ENCODE results near the gene PEPD. TPM values are rescaled to one million over a fixed set of nuclear protein-coding genes. Genes with fewer than 3 reads are reported as not detected.

PEPD gene
- total RNA-seq, 2 donors from 2014 or later, result 52.2 to 67.9 TPM

GRCh38 chr19:33449799-33450198, 71.8 kb downstream of the PEPD start:
- Histone ChIP-seq H3K9me3 (ENCODE audit: control insufficient read depth, low read length) (peaks cover 5% of the 10 kb centered on the region), H3K27me3 (ENCODE audit: control insufficient read depth, insufficient read depth, low read length, poor library complexity, severe bottlenecking) (no peaks in the 10 kb centered on the region), H3K9ac (ENCODE audit: extremely low read depth, low read length, poor library complexity, severe bottlenecking) (no peak overlapping the region), H3K36me3 (ENCODE audit: control insufficient read depth, insufficient read depth, low read length) (no peaks in the 10 kb centered on the region), H3K27ac (ENCODE audit: low read depth, low read length) (no peak overlapping the region), H3K4me1 (ENCODE audit: control insufficient read depth, insufficient read depth, low read length) (no peaks in the 10 kb centered on the region), H3K4me3 (ENCODE audit: low read length) (no peak overlapping the region)
- H3K4me3 Mint-ChIP-seq, result no peak overlapping the region
- no peak for TF ChIP-seq CTCF (conservative IDR thresholded peaks at IDR 0.05)
- peaks cover 4% of the 10 kb centered on the region for H3K4me1 Mint-ChIP-seq
- peaks cover 9% of the 10 kb centered on the region for H3K36me3 Mint-ChIP-seq (ENCODE audit: low read depth)
- H3K27ac Mint-ChIP-seq, result no peak overlapping the region
- no peak for DNase-seq
- H3K9me3 Mint-ChIP-seq, result no peaks in the 10 kb centered on the region
- WGBS, 2 experiments (ENCODE audit: insufficient coverage in 1 of 2, insufficient read length in 1 of 2), result 90 to 98% methylated on average over 5 to 6 of the region's 6 CpGs
- H3K27me3 Mint-ChIP-seq (ENCODE audit: insufficient read depth), result no peaks in the 10 kb centered on the region

- no peaks in the 10 kb centered on the region for H3K27me3 Mint-ChIP-seq (ENCODE audit: insufficient read depth)
- H3K4me1 ChIP-seq (ENCODE audit: control insufficient read depth, insufficient read depth, low read length), result no peaks in the 10 kb centered on the region
- TF ChIP-seq CTCF (conservative IDR thresholded peaks at IDR 0.05), result no peak
- no peak overlapping the region for H3K27ac Mint-ChIP-seq
- peaks cover 9% of the 10 kb centered on the region for H3K36me3 Mint-ChIP-seq (ENCODE audit: low read depth)
- H3K36me3 ChIP-seq (ENCODE audit: control insufficient read depth, insufficient read depth, low read length), result no peaks in the 10 kb centered on the region
- H3K9me3 Mint-ChIP-seq, result no peaks in the 10 kb centered on the region
- H3K9ac ChIP-seq (ENCODE audit: extremely low read depth, low read length, poor library complexity, severe bottlenecking), result no peak overlapping the region
- H3K9me3 ChIP-seq (ENCODE audit: control insufficient read depth, low read length), result peaks cover 5% of the 10 kb centered on the region
- WGBS, 2 experiments (ENCODE audit: insufficient coverage in 1 of 2, insufficient read length in 1 of 2), result 95 to 100% methylated on average over 4 to 9 of the region's 9 CpGs
- H3K27ac ChIP-seq (ENCODE audit: low read depth, low read length), result no peak overlapping the region
- DNase-seq, result no peak
- H3K4me1 Mint-ChIP-seq, result no peaks in the 10 kb centered on the region
- no peak overlapping the region for H3K4me3 Mint-ChIP-seq
- H3K4me3 ChIP-seq (ENCODE audit: low read length), result no peak overlapping the region
- no peaks in the 10 kb centered on the region for H3K27me3 ChIP-seq (ENCODE audit: control insufficient read depth, insufficient read depth, low read length, poor library complexity, severe bottlenecking)
These were observed 73.5 kb downstream of the PEPD start for GRCh38 chr19:33448159-33448516.

DNA sequence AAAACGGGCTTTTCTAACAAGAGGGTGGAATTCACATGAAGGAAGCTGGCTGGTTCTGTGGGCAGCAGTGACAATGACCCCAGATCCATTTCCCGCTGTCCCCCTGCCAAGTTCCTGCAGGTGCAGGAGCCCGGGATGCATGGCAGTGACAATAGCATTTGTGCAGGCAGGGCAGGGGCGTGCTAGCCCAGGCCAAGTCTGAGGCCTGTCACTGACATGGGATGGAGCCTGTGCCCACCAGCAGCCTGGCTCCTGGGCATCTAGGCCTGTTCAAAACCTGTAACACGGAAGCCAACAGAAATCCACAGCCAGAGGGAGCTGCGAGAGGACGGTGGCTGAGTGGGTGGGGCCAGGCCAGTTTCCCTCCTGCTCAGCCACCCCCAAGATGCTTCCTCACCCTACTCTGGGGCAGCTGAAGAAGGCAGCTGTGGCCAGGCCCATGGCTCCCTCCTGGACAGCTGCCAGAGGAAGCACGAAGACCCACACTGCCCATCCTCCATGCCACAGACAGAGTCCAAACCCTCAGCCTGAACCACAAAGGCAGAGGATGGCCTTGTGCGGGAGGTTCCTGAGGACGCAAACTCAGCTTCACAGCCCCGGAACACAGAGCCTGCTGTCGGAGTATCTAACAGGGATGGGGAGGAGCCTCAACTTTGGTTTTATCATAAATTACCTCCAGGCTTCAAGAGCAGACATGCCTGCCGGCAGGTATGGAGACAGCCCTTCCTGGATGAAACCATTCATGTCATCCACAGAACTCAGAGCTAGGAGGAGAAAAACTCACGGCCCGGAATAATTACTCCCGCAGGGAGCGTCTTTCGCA, 74.0 kb downstream of the PEPD start:
- Histone ChIP-seq H3K4me1 (ENCODE audit: control insufficient read depth, insufficient read depth, low read length) (no peaks in the 10 kb centered on the region), H3K27ac (ENCODE audit: low read depth, low read length) (no peak overlapping the region), H3K9ac (ENCODE audit: extremely low read depth, low read length, poor library complexity, severe bottlenecking) (no peak overlapping the region), H3K9me3 (ENCODE audit: control insufficient read depth, low read length) (peaks cover 5% of the 10 kb centered on the region), H3K36me3 (ENCODE audit: control insufficient read depth, insufficient read depth, low read length) (no peaks in the 10 kb centered on the region), H3K4me3 (ENCODE audit: low read length) (no peak overlapping the region), H3K27me3 (ENCODE audit: control insufficient read depth, insufficient read depth, low read length, poor library complexity, severe bottlenecking) (no peaks in the 10 kb centered on the region)
- Mint-ChIP-seq H3K9me3 (no peaks in the 10 kb centered on the region), H3K4me1 (no peaks in the 10 kb centered on the region), H3K36me3 (ENCODE audit: low read depth) (peaks cover 11% of the 10 kb centered on the region), H3K27ac (no peak overlapping the region), H3K4me3 (no peak overlapping the region), H3K27me3 (ENCODE audit: insufficient read depth) (no peaks in the 10 kb centered on the region)
- DNase-seq, result no peak
- 79 to 92% methylated on average over 4 to 18 of the region's 18 CpGs for WGBS, 2 experiments (ENCODE audit: insufficient coverage in 1 of 2, insufficient read length in 1 of 2)
- TF ChIP-seq CTCF (conservative IDR thresholded peaks at IDR 0.05), result no peak

Measured in endodermal cell (in vitro differentiated cells).